Esophagus muscularis mucosa (tissue), 4 donors: ENCODE data around the gene LIN7C. TPM values are rescaled to one million over a fixed set of nuclear protein-coding genes. Genes with fewer than 3 reads are reported as not detected.

Experiments used
- DNase-seq: peaks from one replicate; pipeline ENCODE4 v3.0.0-alpha.2; 2017; ENCODE audit errors: extremely low spot score
- H3K27ac ChIP-seq, 4 donors: fragments of 200-600 bp; sonication (generic); replicated peaks in 1 of 4; 1 replicate in 3 of 4; 2 replicates in 1 of 4; pipeline ENCODE4 v1.5.1; 2016 to 2019; ENCODE audit warnings: mild to moderate bottlenecking in 1 of 4
- H3K27me3 ChIP-seq, 4 donors: fragments of 200-600 bp; sonication (generic); one replicate each; pipeline versions ENCODE4 v1.5.1 to v1.6.0; 2016 to 2019
- H3K36me3 ChIP-seq, 4 donors: fragments of 200-600 bp; sonication (generic); one replicate each; pipeline ENCODE4 v1.5.1; 2016 to 2019
- H3K4me1 ChIP-seq, 4 donors: fragments of 200-600 bp; sonication (generic); one replicate each; pipeline ENCODE4 v1.5.1; 2016 to 2019
- H3K4me3 ChIP-seq, 4 donors: fragments of 200-600 bp; sonication (generic); 1 replicate in 2 of 4; 2 replicates in 2 of 4; pipeline ENCODE4 v1.5.1; 2016 to 2019; ENCODE audit warnings: mild to moderate bottlenecking in 4 of 4, moderate library complexity in 1 of 4
- H3K9me3 ChIP-seq, 4 donors: fragments of 200-600 bp; sonication (generic); 1 replicate in 3 of 4; 2 replicates in 1 of 4; pipeline ENCODE4 v1.5.1; 2016 to 2019
- CTCF ChIP-seq, 3 experiments: fragments of 200-600 bp in 2 of 3; fragments of 450-650 bp in 1 of 3; sonication (generic) in 2 of 3; IDR thresholded peaks; one replicate each; pipeline ENCODE4 v1.5.1; 2017 to 2019; ENCODE audit warnings: antibody characterized with exemption in 3 of 3, mild to moderate bottlenecking in 2 of 3, moderate library complexity in 1 of 3
- EP300 ChIP-seq: sonication (generic); formaldehyde crosslinking; IDR thresholded peaks from one replicate; pipeline ENCODE4 v1.6.1; 2017; ENCODE audit warnings: antibody characterized with exemption
- POLR2A ChIP-seq: fragments of 450-650 bp; IDR thresholded peaks from one replicate; pipeline ENCODE4 v1.6.1; 2017; ENCODE audit warnings: antibody characterized with exemption, moderate library complexity, mild to moderate bottlenecking, low read depth
- POLR2AphosphoS5 ChIP-seq, 2 donors: sonication (generic); formaldehyde crosslinking; IDR thresholded peaks; one replicate each; pipeline ENCODE4 v1.6.1; 2017; ENCODE audit warnings: antibody characterized with exemption in 2 of 2
- WGBS: methylation state at CpG from one replicate; pipeline ENCODE4 v1.1.5; 2018; 5-methylcytosine and 5-hydroxymethylcytosine counted together
- intact Hi-C: fragments of 100-400 bp; cut with DNase I; formaldehyde crosslinking; loops from one replicate; pipeline ENCODE4 v1.15.1; 2023
- total RNA-seq, 4 donors: library from RNA; depleted of rRNA; stranded (reverse); fragments of >200 nt; gene quantifications; one replicate each; pipeline versions ENCODE4 v1.1.0 to v1.2.1, GENCODE V29; 2016

Gene LIN7C
- total RNA-seq, 4 donors from 2014 or later, result 33.2 to 46.3 (median 44.0) TPM

GRCh38 chr11:27465629-27466028, 40.9 kb downstream of the LIN7C start:
- TF ChIP-seq POLR2A, result no peak
- no peak for TF ChIP-seq EP300
- no peak for TF ChIP-seq CTCF (IDR thresholded peaks at IDR 0.05)
- no peak for TF ChIP-seq POLR2AphosphoS5 (IDR thresholded peaks at IDR 0.05)
- DNase-seq, result no peak
- 56% methylated on average over 3 of the region's 3 CpGs for WGBS
- intact Hi-C loops, result no loop called here
- Histone ChIP-seq H3K27ac (peak overlapping the region; percentile 23 to 68 (median 51)), H3K4me3 (no peak overlapping the region), H3K9me3 (no peaks in the 10 kb centered on the region), H3K36me3 (no peaks in the 10 kb centered on the region), H3K27me3 (no peaks in the 10 kb centered on the region), H3K4me1 (peaks cover 43 to 85% (median 80%) of the 10 kb centered on the region in 4 donors)

- peaks cover 38 to 85% (median 75%) of the 10 kb centered on the region in 4 donors for H3K4me1 ChIP-seq
- intact Hi-C loops, result no loop called here
- H3K27ac ChIP-seq, result peak overlapping the region; percentile 46 to 68 (median 62)
- no peaks in the 10 kb centered on the region for H3K27me3 ChIP-seq
- no peaks in the 10 kb centered on the region for H3K9me3 ChIP-seq
- no peak for DNase-seq
- WGBS, result 68% methylated on average over 2 of the region's 2 CpGs
- H3K4me3 ChIP-seq, result peak overlapping the region in 1 of 4 donors; percentile 4
- TF ChIP-seq EP300 (no peak), CTCF (IDR thresholded peaks at IDR 0.05) (no peak), POLR2AphosphoS5 (IDR thresholded peaks at IDR 0.05) (no peak), POLR2A (no peak)
- no peaks in the 10 kb centered on the region for H3K36me3 ChIP-seq
These were observed 41.7 kb downstream of the LIN7C start for GRCh38 chr11:27464909-27465308.

- H3K4me1 ChIP-seq, result peaks cover 32 to 80% (median 70%) of the 10 kb centered on the region in 4 donors
These were observed 42.3 kb downstream of the LIN7C start for GRCh38 chr11:27464289-27464696.

GRCh38 chr11:27462543-27462942, 44.0 kb downstream of the LIN7C start:
- H3K27me3 ChIP-seq, result no peaks in the 10 kb centered on the region
- TF ChIP-seq POLR2A (no peak), EP300 (no peak), POLR2AphosphoS5 (IDR thresholded peaks at IDR 0.05) (no peak), CTCF (IDR thresholded peaks at IDR 0.05) (no peak)
- H3K4me3 ChIP-seq, result no peak overlapping the region
- WGBS, result 83% methylated on average over 5 of the region's 5 CpGs
- no peak overlapping the region for H3K27ac ChIP-seq
- no peaks in the 10 kb centered on the region for H3K9me3 ChIP-seq
- H3K4me1 ChIP-seq, result peaks cover 23 to 68% (median 54%) of the 10 kb centered on the region in 4 donors
- no peaks in the 10 kb centered on the region for H3K36me3 ChIP-seq
- intact Hi-C loops, result no loop called here
- no peak for DNase-seq

More at GRCh38 chr11:27464289-27464696, 42.3 kb downstream of the LIN7C start:
- no peaks in the 10 kb centered on the region for H3K36me3 ChIP-seq
- peak overlapping the region; percentile 46 to 68 (median 62) for H3K27ac ChIP-seq
- peak overlapping the region in 1 of 4 donors; percentile 4 for H3K4me3 ChIP-seq
- TF ChIP-seq POLR2AphosphoS5 (IDR thresholded peaks at IDR 0.05) (no peak), CTCF (IDR thresholded peaks at IDR 0.05) (no peak), EP300 (no peak), POLR2A (no peak)
- intact Hi-C loops, result no loop called here
- no peak for DNase-seq
- 42% methylated on average over 2 of the region's 2 CpGs for WGBS
- no peaks in the 10 kb centered on the region for H3K27me3 ChIP-seq
- no peaks in the 10 kb centered on the region for H3K9me3 ChIP-seq
